Liver (tissue), 3 donors: ENCODE measurements around the gene WSCD2.

Experiments
- EGR1 ChIP-seq, 2 donors: IDR thresholded peaks; 2 replicates each; pipeline ENCODE4 v1.6.1; 2016 to 2018; ENCODE audit warnings: antibody characterized with exemption in 2 of 2, low read depth in 2 of 2
- GABPA ChIP-seq, 2 donors: IDR thresholded peaks in 1 of 2; conservative IDR thresholded peaks in 1 of 2; 2 replicates each; pipeline ENCODE4 v1.6.1; 2016; ENCODE audit warnings: antibody characterized with exemption in 2 of 2, mild to moderate bottlenecking in 1 of 2, moderate library complexity in 1 of 2
- MAX ChIP-seq: IDR thresholded peaks from 2 replicates; pipeline ENCODE4 v1.6.1; 2016; ENCODE audit warnings: antibody characterized with exemption
- RAD21 ChIP-seq, 2 donors: IDR thresholded peaks; 2 replicates each; pipeline ENCODE4 v1.6.1; 2016; ENCODE audit warnings: antibody characterized with exemption in 2 of 2, mild to moderate bottlenecking in 2 of 2
- SP1 ChIP-seq: IDR thresholded peaks from 2 replicates; pipeline ENCODE4 v1.6.1; 2018; ENCODE audit warnings: antibody characterized with exemption, mild to moderate bottlenecking
- TAF1 ChIP-seq: conservative IDR thresholded peaks from 2 replicates; pipeline ENCODE4 v1.6.1; 2016; ENCODE audit warnings: antibody characterized with exemption, mild to moderate bottlenecking
- YY1 ChIP-seq: IDR thresholded peaks from 2 replicates; pipeline ENCODE4 v1.6.1; 2016; ENCODE audit warnings: antibody characterized with exemption, mild to moderate bottlenecking
- ZBTB33 ChIP-seq: IDR thresholded peaks from 2 replicates; pipeline ENCODE4 v1.6.1; 2016; ENCODE audit warnings: antibody characterized with exemption
- TF ChIP-seq, protein P1 (sequence below): fragments of 150-350 bp; IDR thresholded peaks from 2 replicates; pipeline ENCODE4 v1.5.1; 2017; ENCODE audit warnings: improper control_type of control experiment, low read depth, low read length; ENCODE audit not compliant: missing input control
- donor health status: healthy.
- donor health status: healthy.

DNA sequence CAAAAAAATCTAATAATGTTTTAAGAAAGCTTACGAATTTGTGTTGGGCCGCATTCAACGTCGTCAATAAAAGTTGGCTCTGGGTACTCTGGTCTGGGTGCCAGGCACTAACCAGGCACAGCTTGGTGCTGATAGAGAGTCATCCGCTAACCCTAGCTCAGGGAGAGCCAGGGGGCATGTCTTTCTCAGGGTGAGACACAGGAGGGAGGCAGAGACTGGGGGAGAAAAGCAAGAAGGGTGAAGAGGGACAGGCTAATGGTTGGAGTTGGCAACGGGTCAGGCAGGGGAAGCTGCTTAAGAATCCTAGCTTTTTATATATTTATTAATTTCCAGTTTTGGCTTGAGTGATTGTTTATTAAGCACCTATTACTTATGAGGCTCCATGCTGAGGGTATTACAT, 105.1 kb downstream of the WSCD2 start:
- no peak for TF ChIP-seq MAX
- TF ChIP-seq ZBTB33 = no peak
- TF ChIP-seq, protein P1, sequence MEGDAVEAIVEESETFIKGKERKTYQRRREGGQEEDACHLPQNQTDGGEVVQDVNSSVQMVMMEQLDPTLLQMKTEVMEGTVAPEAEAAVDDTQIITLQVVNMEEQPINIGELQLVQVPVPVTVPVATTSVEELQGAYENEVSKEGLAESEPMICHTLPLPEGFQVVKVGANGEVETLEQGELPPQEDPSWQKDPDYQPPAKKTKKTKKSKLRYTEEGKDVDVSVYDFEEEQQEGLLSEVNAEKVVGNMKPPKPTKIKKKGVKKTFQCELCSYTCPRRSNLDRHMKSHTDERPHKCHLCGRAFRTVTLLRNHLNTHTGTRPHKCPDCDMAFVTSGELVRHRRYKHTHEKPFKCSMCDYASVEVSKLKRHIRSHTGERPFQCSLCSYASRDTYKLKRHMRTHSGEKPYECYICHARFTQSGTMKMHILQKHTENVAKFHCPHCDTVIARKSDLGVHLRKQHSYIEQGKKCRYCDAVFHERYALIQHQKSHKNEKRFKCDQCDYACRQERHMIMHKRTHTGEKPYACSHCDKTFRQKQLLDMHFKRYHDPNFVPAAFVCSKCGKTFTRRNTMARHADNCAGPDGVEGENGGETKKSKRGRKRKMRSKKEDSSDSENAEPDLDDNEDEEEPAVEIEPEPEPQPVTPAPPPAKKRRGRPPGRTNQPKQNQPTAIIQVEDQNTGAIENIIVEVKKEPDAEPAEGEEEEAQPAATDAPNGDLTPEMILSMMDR = peak; percentile 20
- no peak for TF ChIP-seq GABPA (IDR thresholded peaks at IDR 0.05 in 1 of 2, conservative IDR thresholded peaks at IDR 0.05 in 1 of 2)
- no peak for TF ChIP-seq TAF1
- no peak for TF ChIP-seq SP1
- TF ChIP-seq RAD21 (IDR thresholded peaks at IDR 0.05) = peak; percentile 50 to 65
- TF ChIP-seq EGR1 (IDR thresholded peaks at IDR 0.05; ENCODE audit: low read depth in 2 of 2) = no peak
- TF ChIP-seq YY1 = no peak
